ENCODE results near the gene ABCC1.
"Not testable (repeated sequence)": the region's sequence is repeated elsewhere in the genome, so short reads cannot be mapped to it uniquely, and the experiment has no call there.

ABCC1 gene

DNA sequence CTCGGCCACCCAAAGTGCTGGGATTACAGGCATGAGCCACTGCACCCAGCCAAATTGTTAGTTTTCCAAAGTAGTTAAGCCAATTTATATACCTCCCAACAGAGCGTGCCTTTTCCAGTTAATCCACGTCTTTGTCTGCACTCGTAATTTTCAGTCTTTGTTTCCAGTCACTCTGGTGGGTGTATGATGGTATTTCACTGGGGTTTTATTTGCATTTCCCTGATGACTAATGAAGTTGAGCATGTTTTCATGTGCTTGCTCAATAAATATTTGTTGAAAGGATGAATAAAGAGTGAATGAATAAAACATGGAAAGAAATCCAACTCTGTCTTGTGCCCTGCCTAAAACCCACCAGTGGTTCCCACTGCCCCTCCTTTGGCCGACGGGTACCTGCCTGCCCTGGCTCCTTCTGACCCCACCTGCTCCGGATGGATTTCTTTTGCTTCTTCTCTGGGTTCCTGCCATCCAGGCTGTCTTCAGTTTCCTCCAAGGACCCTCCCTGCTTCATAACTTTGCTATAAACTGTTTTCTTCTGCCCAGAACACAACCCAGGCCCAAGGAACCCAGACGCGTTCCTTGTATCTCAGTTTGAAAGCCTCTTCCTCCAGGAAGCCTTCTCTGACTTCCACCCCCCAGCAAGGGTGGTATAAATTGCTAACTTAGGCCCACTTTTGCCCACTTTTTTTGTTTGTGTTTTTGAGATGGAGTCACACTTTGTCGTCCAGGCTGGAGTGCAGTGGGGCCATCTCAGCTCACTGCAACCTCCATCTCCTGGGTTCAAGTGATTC, 3.0 kb upstream of the ABCC1 start:
- no peak for DNase-seq (ENCODE audit: low spot score)

DNA sequence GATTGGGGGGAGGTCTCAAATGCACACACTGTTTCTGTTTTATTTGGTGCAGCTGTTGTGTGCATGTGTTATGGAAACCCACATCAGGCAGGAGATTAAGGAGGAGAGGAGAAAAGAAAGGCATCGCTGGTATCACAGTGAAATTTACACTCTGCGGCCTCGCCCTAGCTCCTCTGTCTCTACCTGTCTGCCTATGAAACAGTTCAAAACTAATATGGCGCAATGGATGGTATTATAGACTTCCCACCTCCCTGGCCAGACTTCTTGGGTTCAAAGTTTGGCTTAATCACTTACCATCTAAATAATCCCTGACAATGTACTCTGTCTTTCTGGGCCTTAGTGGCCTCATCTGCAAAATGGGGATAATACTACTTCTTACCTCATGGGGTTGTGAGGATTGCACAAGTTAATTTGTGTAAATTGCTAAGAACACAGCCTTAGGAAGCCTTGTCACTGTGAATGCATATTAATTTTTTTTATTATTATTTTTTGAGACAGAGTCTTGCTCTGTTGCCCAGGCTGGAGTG, 1.4 kb upstream of the ABCC1 start:
- DNase-seq (ENCODE audit: low spot score), result no peak

DNA sequence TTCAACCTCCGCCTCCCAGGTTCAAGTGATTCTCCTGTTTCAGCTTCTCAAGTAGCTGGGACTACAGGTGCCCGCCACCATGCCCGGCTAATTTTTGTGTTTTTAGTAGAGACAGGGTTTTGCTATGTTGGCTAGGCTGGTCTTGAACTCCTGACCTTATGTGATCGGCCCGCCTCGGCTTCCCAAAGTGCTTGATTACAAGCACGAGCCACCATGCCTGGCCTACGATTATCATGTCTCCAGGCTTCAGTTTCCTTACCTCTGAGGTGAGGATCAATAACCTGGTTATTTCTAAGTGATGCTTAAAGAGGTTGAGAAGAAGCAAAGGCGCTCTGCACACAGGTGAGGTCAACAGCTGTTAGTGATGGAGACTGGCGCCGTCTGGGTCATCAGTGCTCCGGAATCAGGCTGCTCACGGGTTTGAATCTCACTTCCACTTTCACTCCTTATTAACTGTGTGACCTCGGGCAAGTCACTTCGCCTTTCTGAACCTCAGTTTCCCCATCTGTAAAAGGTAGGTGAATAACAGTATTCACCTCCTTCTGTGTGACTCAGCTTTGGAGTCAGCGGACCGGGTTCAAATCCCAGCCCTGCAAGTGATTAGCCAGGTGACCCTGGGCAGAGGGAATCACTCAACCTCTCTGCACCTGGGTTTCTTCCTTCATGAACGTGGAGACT, 745 bp upstream of the ABCC1 start:
- DNase-seq (ENCODE audit: low spot score), result no peak

DNA sequence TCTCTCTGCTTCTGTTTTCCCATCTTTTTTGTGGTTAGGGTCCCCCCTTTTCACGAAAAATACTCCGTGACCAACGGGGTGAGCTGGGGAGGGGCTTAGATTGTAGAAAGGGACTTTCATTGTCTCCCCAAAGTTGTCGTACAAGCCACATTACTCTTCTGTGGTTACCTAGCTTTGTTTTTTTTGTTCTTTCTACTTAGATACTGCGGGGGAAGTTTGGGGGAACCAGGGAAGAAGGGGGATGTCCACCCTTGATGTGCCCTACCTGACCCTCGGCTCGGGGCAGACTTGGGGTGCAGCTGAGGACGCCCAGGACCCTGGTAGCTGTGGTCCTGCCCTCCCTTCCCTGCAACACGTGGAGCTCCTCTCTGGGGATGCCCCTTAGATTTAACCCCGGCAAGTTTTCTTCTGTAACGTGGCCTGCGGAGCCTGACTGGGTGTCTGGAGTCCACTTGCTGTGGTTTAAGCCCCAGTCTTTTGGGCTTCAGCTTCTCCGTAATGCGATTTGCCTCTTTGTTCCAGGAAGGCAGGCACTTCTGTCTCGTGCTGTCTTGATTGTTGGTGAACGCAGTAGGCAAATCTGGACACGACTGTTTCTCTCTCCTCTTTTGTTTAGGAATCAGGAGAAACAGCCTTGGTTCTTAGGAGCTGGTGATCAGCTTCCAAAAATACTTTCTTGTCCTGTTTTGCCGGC, 892 bp downstream of the ABCC1 start:
- DNase-seq (ENCODE audit: low spot score), result no peak

DNA sequence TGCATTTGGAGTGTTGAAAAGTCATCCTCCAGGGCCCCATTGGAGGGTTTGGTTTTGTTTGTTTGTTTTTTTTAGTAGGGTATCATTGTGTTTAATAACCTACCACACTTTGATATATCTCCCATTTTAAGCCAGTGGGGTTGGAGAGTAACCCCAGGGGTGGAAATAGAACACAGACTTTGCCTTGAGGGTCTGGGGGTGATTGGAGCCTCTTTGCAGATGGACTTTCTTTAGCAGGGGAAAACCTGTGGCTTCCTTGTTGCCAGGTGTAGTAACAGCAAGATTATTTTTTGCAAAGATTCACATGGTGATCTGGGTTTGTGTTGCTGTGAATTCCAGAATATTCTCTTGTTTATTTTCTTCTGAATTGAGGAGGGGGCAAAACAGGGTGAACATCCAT, 1.5 kb downstream of the ABCC1 start:
- no peak for DNase-seq (ENCODE audit: low spot score)

DNA sequence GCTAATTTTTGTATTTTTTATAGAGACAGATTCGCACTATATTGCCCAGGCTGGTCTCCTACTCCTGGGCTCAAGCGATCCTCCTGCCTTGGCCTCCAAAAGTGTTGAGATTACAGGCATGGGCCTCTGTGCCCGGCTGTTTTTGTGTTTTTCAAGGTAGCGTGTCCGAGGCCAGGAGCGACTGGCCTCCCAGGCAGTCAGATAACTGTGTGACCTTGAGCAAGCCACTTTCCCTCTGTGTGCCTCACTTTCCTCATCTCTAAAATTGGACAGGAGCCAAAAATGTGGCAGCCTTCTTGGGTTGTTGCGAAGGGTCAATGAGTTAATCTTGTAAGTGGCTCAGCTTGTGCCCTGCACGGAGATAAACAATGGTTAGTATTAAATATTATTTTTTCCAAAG, 2.4 kb downstream of the ABCC1 start:
- no peak for DNase-seq (ENCODE audit: low spot score)

DNA sequence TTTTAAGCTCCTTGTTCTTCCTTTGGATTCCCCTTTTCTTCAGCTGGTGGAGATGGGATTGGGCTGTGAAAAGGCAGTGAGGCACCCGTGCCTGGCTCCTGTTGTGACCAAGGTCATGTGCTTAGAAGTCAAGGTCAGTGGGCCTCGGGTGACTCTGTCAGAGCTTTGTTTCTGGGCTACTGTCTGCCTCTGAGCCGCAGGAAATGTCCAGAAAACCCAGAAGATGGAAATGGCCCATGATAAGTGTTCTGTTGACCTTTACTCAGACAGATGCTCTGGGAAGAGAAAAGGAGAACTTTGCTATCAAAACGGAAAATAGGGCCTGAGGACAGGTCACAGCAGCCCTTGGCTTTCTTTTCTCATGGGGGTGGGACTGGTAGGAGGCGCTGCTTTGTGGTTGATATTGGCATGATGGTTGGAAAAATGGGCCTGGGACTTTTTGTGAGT, 2.9 kb downstream of the ABCC1 start:
- no peak for DNase-seq (ENCODE audit: low spot score)

DNA sequence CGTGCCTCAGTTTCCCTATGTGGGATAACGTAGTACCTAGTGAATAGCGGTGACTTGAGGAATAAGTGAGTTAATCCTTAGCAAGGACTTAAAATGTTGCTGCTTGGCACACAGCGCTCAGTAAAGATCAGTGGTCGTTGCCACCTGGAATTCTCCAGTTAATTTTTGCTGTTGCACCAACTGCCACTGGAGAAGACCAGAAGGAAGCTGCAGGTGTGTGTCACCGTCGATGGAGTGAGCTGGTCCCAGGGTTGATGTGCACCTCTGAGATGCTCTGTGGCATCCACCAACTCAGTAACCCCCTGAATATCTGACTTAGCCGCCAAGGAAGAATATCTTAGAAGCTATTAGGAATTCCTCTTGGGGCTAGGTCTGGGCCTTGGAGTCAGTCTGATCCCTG, 4.1 kb downstream of the ABCC1 start:
- no peak for DNase-seq (ENCODE audit: low spot score)

DNA sequence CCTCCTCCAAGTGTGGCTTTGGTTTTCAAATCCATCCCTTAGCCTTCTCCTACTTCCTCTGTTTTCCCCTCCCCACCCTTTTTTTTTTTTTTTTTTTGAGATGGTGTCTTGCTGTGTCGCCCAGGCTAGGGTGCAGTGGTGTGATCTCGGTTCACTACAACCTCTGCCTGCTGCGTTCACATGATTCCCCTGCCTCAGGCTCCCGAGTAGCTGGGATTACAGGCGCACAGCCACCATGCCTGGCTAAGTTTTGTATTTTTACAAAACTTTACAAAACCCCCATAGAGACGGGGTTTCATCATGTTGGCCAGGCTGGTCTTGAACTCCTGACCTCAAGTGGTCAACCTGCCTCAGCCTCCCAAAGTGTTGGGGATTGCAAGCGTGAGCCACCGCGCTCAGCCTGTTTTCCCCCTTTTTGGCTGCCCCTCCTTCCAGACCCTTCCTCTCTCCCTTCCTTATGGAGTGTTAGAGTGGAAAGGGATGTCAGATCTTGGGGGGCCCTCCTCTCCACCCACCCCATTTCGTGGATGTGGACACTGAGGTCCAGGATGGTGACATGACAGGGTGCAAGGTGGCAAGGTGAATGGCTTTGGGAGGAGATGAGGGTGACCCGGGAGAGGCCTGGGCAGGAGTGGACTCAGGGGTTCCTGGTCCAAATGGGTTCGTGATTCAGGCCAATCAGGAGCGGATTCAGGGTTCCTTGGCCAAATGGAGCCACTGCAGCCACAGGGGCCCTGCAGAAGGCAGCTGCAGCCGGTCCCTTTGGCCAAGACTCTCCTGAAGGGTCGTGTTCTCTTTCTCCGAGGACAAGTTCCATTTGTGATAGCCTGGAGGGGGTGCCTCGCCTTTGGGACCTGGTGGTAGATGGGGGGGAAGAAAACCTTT, 4.8 kb downstream of the ABCC1 start:
- no peak for DNase-seq (ENCODE audit: low spot score)

DNA sequence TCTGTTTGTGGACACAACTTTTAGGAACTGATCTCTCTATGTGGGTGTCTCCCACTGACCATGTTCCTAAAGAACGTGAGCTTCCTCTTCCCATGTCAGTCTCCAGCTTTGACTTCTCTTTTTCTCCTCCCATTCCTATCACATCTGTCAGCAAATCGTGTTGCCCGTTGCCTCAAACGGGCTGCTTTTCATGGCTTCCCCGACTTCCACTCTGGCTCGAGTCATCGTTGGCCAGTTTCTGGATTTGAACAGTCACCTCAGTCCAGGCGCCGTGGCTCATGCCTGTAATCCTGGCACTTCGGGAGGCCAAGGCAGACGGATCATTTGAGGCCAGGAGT, 5.4 kb downstream of the ABCC1 start:
- DNase-seq (ENCODE audit: low spot score), result peak; percentile 28

DNA sequence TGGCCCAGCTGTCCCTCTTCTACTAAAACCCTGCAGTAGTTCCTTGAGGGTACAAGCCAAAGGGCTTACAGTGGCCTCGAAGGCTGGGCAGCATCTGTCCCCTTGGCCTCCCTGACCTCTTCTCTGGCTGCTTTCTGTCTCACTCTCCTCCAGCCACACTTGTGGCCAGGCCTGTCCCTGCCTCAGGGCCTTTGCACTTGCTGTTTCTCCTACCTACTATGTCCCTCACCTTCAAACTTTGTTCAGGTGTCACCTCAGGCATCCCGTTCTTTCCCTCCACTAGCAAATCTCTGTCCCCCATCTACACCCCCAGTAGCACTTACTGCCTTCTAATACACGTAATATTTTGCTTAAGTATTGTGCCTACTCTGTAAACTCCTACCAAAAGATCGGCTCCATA, 6.0 kb downstream of the ABCC1 start:
- DNase-seq (ENCODE audit: low spot score), result no peak

DNA sequence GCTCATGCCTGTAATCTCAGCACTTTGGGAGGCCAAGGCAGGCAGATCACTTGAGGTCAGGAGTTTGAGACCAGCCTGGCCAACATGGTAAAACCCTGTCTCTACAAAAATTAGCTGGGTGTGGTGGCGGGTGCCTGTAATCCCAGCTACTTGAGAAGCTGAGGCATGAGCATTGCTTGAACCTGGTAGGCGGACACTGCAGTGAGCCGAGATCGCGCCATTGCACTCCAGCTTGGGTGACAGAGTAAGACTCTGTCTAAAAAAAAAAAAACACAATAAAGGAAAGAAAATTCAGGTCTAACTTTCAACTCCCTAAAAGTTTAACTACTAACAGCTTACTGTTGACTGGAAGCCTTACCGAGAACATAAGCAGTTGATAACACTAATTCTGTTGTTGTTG, 6.7 kb downstream of the ABCC1 start:
- not testable (repeated sequence) for DNase-seq (ENCODE audit: low spot score)

DNA sequence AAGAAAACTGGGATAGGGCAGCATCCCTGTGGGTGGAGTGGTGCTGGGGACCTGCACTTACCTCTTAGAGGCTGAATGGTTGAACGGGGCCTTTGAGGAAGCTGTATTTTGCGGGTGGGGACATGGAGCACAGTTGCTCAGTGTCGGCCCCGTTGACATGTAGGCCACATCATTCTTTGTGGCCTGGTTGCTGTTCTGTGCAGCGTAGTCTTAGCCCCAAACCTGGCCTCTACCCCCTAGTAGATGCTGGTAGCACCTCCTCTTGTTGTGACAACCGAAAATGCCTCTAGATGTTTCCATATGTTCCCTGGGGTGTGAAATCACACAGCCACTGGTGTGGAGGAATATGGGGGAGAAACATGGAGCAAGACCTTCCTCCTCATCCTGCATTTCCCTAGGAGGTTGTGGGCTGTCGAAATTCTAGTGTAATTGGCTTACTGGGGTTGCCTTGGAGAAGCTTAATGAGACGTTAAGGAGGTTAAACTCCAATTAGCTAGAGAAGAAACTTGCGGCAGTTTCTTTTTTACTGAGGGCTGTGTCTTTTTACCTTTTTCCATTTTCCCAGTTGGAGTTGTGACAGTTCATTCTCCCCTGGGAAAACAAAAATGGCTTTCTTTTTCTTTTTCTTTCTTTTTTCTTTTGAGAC, 9.4 kb downstream of the ABCC1 start:
- DNase-seq (ENCODE audit: low spot score), result no peak

DNA sequence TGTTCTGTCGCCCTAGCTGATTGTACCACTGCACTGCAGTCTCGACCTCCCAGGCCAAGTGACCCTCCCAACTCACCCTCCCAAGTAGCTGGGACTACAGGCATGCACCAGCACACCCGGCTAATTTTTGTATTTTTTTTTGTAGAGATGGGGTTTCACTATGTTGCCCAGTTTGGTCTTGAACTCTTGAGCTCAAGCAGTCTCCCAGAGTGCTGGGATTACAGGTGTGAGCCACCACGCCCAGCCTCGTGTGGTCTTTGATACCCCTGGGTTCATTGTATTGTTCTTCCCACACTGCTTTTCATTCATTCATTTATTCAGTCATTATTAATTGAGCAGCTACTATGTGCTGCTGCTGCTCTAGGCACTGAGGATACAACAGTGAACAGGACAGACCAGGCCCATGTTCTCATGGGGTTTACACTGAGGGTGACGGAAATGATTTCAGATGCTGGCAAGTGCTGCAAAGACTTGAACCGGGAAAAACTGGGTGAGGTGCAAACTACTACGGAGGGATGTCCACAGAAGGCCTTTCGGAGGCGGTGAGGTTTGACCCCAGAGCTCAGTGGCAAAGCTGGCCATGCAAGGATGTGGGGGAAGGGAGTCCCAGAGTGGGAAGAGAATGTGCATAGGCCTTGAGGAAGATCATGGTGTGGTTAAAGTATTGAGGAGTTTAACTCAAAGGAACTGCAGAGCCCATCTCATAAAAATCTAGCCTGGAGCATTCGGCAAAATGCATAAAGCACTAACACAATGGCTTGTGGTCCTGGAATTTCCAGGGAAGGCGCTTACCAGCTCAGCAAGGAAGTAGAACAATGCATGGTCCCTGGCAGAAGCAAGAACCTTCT, 10.9 kb downstream of the ABCC1 start:
- DNase-seq (ENCODE audit: low spot score), result no peak

DNA sequence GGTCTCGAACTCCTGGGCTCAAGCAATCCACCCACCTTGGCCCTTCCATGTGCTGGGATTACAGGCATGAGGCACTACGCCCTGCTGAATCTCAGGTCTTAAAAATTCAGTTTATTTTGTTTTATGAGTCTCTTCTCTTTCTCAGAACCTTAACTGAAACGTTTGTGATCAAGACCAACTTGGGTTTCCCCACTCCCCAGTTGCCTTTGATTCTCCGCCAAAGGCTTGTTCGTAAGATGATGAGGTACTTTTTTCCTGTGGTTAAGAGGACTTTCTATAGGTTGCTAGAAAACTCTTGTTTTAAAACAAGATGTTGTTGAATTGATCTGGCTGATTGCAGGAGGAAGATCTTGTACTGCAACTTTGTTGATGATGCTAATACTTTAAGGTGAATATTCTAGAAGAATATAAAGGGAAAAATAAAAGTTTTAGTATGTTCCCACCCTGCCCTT, 11.7 kb downstream of the ABCC1 start:
- DNase-seq (ENCODE audit: low spot score), result no peak

DNA sequence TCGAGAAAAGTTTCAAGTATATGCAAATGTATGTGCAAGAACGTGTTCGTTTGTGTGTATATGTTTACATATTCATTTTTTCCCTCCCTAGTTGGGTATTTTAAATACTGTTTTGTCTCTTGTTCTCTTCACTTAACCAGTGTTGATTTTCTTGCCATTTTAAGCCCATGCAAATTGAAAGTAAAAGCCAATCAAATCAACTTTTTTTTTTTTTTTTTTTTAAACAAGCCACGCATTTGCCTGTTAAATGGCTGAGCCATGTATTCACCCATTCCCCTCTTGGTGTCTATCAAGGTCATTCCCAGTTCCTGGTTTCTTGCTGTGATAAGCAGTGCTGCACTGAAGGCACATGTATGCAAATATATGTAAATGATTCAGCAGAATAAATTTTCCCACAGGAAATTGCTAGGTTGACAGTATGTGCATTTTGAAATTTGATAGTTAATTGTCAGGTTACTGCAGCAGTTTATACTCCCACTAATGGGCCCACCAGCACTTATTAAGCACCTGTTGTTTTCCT, 12.2 kb downstream of the ABCC1 start:
- DNase-seq (ENCODE audit: low spot score), result no peak

DNA sequence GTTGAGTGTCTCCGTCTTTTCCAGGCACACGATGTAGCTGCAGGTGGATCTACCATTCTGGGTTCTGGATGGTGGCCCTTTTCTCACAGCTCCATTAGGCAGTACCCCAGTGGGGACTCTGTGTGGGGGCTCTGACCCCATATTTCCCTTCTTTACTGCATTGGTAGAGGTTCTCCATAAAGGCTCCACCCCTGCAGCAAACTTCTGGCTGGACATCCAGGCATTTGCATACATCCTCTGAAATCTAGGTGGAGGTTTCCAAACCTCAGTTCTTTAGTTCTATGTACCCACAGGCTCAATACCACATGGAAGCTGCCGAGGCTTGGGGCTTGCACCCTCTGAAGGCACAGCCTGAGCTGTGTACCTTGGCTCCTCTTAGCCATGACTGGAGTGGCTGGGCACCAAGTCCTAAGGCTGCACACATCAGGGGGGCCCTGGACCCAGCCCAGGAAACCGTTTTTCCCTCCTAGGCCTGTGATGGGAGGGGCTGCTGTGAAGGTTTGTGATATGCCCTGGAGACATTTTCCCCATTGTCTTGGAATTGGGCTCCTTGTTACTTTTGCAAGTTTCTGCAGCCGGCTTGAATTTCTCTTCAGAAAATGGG, 14.0 kb downstream of the ABCC1 start:
- DNase-seq (ENCODE audit: low spot score), result no peak

DNA sequence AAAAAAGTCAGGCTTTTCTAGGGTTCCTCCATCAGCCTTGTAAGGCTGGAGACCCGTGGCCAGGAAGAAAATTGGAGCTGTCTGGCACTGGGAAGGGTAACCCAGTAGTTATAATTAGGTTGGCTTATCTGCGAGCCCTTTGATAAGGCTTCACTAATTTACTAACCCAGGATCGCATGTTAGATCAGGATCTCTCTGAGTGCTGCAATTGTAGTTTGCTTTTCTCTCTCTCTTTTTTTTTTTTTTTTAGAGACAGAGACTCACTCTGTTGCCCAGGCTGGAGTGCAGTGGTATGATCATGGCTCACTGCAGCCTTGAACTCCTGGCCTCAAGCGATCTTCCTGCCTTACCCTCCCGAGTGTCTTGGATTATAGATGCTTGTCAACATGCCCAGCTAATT, 17.0 kb downstream of the ABCC1 start:
- no peak for DNase-seq (ENCODE audit: low spot score)

DNA sequence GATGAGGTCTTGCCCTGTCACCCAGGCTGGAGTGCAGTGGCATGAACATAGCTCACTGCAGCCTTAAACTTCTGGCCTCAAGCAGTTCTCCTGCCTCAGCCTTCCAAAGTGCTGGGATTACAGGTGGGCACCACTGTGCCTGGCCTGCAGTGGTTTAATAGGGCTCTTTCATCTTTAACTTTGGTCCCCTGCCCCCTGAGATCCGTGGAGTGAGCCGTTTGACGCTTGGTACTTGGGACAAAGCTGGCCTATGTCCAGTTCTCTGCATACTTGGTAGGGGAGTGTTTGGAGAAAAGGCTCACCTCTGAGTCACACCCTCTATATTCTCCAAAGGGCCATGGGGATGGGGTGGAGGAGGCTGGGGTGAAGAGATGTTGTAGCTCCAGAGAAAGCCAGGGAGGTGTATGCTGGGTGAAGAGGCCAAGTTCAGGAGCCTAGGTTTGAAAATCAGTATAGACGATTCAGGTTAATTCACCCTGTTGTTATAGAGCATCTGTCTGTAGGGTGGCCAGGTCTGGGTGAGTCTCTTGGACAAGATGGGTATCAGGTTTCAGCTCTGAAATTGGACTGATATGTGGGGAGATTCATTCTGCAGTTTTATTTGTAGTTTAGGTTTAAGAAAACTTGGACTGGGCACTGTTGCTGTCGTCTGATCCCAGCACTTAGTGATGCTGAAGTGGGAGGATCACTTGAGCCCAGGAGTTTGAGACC, 17.6 kb downstream of the ABCC1 start:
- no peak for DNase-seq (ENCODE audit: low spot score)
